Measurements from ENCODE around the gene PTPRC.

Gene PTPRC

DNA sequence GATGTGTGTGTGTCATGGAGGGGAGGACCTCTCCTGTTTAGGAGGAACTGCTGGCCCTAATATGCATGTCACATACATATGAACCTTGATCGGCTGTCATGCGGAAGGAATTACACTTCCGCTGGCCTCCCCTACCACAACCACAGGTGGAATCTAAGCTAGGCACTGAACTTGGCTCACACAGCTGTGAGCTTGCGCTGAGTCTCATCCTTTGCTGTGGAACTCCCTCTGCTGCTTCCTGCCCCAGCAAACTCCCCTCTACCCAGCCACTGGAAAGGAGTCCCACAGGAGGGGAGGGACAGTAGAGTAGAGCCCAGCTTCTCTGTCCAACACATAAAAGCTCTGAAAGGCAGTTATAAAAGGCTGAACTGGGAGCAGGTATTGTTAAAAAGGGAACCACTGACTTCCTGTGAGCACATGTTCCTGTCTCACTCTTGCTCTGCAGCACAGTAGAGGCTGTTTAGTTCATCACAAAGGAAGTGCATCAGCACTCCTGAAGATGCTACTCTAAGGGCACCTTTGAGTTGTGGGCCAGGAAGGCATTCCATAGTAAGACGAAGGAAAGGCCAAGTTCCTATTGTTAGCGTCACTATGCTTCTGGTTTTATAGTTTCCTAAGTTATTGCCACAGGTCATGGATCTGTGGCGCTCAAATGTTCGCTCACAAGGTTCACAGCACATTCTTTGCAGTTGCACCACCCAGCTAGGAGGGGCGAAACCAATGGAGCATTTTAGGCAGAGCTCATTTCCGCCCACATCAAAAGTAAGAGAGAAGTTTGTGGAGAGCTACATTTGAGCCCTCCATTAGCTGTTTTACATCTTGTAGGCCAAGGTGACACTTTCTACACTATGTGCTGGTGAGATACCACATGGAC lies 17.7 kb upstream of the PTPRC start:
- no peak for DNase-seq

DNA sequence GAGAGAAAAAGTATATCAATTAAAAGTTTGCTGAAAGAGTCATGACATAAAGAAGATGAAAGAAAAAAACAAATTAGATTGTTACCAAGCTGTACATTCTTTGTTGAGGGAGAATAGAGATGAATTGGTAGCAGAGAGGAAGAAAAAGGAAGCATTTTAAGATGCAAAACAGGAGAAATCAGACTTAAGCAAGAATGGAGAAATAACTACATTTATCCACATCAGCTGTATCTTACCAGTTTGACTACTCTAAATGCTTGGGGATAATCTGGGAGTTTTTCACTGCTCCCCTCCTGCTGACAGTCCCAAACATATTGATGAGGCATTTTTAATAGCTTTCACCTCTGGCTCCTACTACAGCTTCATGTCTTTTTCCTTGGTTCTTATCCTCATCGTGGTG lies 16.8 kb upstream of the PTPRC start:
- no peak for DNase-seq

DNA sequence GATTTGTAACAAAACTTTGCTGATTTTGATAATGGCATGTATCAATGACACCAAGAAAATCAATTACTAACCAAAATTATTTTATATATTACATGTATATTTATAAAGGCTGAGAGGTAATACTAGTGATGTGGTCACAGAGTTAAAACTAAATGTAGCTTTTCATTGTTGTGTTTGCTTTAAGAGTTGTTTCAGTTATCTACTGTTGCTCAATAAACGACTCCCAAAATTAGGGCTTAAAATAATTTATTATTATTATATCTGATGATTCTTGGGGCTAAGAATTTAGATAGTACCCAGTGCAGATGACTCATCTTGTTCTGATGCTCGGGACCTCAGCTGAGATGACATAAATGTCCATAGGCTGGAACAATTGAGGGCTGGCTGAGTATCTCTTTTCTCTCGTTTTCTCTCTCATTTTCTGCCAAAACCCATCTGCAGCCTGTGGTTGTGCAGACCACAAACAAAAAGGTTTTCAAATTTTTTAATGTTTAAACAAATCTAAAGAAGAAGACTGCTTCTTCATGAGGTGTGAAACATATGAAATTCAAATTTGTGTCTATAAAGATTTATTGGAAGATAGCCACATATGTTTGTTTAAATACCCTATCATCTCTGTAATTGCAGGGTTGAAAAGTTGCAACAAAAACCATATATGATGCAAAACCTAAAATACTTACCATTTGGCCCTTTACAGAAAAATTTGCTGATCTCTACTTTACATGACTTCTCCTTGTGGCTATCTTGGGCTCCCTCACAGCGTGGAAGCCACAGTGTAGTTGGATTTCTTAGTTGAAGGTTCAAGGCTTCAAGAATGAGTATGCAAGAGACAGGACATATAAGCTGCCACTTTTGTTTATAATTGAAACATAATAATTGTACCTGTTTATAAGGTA lies 14.8 kb upstream of the PTPRC start:
- no peak for DNase-seq

DNA sequence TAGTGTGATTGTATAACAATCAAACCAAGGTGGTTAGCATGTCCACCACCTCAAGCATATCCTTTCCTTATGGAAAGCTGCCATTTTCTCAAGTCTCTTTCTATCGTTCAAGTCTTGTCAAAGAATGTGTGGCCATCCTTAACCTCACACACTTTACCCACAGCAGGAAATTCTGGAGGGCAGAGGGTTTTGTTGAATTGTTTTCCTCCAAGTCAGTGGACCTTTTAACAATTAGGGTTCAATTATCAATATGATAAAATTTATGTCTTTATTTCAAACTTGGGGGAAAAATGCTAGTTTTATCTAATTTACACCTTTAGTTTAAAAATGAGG lies 14.2 kb upstream of the PTPRC start:
- no peak for DNase-seq

DNA sequence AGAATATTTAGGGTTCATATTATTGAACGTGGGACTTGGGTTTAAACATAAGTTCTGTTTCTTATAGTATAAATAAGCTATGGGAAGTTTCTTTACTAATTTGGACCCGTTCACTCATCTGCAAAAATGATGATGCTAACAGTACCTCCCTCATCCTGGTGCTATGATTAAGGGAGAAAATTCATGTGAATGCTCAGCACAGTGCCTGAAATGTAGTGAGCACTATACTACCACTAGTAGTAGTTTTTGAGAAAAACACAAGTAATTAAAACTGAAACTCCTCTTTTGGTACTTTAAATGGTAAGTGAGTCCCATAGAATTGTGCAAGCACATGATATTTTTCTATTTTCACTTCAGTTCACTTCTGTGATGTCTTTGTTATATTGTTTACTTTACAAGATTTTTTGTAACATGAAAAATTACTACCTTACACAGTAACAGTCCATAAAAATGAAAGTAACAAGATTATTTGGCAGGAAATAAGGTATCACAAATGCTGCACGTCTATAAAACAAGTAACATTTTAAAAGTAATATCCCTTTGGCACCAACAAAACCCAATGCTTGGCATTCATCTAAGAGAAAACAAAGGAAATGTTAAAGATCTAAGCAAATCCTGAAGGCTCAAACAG lies 11.3 kb upstream of the PTPRC start:
- no peak for DNase-seq

DNA sequence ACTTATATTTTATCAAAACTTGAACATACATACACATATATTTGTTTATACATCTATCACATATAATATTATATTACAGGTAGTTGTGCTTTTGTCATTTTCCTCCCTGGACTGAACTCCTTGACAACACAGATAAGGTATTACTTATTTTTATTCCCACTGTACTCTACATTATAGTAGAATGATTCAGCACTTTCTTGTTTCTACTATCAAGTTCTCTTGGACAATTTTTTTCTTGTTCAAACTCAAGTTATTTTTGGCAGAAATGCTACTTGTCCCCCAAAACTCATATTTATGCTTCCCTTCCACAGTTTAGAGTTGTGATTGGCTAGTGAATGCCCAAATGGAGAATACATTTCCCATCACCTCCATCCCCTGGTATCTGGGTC lies 10.8 kb upstream of the PTPRC start:
- DNase-seq = no peak

DNA sequence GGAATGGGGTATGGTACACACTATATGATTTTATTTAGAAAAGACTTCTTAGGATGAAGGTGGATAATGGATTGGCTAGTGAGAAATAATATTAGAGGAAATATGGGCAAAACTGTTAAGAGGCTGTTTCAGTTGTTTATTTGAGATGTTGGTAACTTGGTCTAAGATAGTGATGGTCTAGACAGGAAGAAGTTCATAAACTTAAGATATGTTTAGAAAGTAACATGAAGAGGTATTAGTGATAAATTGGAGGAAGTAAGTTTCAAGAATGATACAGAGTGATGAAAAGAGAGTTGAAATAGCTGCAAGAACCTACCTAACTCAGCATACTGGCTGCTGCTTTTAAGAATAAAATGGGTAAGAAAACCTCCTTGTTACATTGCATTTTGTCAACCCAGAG lies 9.2 kb upstream of the PTPRC start:
- no peak for DNase-seq

DNA sequence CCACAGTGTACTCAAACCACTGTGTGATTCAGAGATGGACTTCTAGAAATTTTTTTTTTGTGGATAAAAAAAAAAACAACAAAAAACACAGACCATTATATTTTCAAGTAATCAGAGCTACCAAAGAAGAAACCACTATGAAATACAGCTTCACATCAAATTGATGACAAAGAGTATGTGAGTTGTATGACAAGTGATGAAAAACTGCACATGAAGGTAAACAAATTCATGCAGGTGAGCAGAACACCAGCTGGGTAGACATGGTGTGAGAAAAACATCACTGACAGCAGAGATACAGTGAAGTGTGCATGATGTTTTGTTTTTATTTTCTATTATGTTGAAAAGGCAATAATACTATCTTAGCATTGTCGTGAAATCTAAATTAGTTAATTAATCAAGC lies 8.0 kb upstream of the PTPRC start:
- no peak for DNase-seq

DNA sequence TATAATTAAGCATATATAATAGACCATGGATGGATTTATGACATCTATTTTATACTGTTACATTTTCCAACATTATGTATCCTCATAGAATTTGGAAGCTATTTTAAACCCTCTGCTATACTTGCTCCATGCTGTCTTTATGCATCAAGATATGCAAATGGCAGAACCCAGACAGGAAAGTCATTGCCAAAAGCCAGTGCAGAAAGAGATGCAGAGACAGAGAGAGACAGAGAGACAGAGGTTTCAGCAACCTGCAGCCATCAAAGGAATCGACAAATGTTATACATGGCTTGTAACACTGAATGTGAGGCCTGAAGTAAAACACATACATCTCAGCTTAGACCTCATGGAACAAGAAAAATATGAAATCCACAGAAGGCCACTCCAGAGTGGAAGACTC lies 7.5 kb upstream of the PTPRC start:
- DNase-seq = no peak

DNA sequence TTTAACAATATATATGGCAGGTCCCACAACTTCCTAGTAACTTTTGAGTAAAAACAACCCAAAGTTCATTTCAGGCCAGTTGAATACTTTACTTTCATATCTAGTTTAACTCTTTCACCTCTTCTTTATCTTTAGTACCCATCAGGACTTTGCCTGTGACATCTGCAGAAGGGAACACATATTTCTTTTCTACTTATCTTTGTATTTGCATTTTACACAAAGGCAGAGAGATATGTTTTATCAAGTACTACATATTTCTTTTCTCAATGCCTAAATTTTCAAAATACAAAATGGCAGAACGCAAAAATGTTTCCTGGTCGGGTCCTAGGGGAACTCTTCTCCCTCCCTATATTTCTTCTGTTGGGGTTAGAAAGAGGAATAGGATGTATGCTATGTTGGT lies 6.8 kb upstream of the PTPRC start:
- no peak for DNase-seq

DNA sequence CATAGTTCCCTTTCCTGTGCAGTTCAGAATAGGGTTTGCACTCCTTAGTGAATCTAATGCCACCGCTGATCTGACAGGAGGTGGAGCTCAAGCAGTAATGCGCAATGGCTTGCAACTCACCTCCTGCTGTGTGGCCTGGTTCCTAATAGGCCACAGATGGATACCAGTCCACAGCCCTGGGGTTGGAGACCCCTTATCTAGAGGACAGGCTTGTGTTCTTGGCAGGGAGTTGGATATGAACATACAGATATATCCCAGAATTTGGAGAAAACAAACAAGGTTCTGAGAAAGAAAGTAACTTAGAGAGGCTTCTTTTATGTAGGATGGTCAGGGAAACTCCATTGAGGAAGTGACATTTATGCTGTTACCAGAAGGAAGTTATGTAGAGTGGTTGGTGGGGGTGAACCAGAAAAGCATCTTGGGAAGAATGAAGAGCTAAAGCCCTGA lies 5.1 kb upstream of the PTPRC start:
- DNase-seq = no peak

DNA sequence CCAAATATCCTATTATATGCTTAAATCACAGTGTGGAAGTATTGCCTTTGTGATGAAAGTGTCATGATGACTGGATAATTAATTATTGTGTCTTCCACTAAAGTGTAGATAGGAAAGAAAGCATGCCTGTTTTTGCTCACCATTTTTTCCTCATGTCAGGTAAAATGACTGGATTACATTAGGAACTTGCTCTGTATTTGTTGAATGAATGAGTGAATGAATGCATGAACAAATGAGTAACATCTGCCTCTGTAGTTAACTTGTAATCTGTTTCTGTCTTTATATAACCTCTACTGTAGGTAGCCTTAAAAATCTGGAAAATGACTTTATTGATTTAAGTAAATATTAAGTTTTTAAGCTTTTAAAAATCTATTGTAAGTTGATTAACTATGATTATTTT lies 2.9 kb upstream of the PTPRC start:
- no peak for DNase-seq

DNA sequence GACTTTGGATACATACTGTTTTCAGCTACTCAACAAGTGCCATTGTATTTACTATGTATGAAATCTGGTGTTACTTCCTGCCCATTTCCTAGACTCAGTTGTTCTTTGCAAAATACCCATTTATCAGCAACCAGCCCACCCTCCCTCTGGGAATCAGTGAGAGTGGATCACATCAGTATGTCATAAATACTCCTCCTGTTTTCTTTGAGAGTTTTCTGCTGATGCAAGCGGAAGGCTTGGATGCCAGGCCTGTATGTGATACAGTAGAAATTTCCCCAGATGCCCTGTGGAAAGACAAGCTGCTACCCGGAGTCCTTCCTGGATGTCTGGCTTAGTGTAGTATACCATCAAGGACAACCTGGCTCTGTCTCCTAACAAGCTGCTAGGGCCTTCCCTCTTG lies 2.4 kb upstream of the PTPRC start:
- DNase-seq = no peak

DNA sequence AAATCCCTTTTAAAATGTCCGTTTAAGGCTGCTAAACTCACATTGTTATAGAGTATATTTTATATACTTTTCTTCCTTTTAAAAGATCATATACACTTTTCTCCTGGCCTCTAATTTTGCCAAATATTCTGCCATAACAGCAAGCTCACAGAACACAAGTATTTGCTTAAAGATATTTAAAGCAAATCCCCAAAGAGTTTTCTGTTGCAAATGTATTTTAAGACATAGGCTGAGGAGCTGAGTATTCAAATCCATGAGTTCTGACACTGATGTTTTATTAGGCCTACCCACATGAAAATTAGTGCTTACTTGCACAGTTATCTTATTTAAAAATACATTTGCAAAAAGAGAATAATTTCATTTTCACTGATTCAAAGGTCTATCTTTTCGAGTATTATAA lies 1.7 kb upstream of the PTPRC start:
- no peak for DNase-seq

DNA sequence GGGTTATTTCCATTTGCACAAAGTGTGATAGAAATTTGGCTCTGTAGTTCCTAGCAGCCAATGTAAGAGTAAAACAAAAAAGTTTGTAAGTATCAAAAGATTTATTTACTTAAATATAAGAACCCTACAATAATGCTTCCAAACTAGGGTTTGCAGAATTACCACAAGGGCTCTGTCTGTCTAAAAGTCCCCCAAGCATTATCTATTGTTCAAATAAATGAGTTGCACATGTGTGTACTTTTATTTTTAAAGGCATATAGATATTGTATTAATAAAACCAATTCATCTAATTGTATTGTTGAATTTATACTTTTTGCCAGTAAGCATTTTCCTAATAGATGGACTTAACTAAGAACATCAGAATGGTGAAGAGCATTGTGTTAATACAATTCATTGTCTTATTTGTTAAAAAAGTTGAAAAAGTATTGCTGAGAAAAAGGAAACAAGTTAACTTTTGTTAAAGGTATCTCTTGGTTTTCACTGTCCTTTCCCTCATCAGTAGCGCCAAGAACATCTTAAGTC lies 863 bp upstream of the PTPRC start:
- DNase-seq = no peak

DNA sequence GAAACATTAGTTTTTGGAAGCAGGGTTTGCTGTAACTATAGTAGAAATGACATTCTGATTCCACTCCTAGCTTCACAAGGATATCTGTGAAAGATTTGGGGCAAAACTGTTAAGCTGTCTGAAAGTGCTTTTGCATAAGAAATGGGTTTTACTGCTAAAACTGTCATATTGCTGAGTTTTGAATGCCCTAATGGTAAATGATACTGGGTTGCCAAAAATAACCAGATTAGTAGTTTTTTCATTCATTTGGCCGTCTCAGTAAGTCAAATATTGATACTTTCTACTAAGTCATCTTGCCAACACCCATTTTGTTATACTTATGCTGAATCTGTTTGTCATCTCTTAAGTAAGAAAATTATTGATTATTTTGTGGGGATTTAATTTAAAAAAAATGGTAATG lies 399 bp upstream of the PTPRC start:
- DNase-seq = no peak

DNA sequence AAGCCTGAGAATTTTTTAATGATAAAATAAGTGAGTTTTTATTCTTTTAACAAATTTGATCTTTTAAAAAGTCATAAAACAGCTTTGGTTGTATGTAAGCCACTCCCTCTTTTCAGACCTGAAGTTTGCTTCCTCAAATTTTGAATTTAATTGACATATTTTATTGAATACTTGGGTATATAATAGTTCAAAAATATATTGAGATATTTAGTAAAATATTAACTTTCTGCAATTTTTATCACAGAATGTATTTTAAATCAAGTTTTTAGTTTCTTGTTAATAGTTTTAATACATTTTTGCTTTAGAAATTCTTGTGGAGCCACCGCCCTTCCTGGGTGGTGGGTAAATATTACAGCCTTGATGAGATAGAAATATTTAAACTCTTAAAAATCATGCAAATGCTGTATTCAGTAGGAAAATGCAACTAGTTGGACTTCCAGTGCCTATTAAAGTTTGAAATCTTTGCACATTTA lies 867 bp downstream of the PTPRC start:
- DNase-seq = no peak

DNA sequence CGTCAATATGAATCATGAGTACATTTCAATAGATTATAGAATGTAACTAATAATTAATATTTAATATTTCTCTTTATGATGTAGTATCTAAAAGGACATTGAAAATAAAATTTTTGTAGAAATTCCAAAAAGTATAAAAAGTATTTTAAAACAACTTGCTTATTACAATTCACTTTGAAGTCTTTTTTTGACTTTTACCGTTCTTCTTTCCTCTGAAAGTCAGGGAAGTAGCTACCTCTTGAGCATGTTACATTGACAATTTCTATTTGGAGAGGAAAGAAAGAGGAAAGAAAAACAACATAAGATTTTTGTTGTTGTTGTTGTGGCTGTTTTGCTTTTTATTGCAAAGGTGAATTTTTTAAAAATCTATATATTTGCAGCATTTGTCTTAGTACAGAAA lies 1.3 kb downstream of the PTPRC start:
- DNase-seq = no peak

DNA sequence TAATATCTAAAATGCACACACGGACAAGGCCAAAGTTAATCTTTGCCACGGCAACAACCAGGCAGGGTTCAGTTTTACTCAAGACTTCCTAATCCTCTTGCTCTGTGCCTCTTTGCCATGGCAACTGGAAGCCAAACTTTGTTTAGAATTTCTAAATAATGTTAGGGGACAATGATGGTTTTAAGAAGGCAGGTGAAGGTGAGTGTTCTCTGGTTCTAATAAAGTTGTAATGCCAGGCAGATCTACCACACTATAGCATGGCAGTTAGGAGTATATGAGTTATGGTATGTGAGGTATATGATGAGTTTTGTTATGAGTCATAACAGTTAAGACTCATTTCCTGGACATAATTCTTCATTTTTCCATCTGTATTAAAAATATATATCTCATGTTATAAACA lies 2.7 kb downstream of the PTPRC start:
- DNase-seq = no peak

DNA sequence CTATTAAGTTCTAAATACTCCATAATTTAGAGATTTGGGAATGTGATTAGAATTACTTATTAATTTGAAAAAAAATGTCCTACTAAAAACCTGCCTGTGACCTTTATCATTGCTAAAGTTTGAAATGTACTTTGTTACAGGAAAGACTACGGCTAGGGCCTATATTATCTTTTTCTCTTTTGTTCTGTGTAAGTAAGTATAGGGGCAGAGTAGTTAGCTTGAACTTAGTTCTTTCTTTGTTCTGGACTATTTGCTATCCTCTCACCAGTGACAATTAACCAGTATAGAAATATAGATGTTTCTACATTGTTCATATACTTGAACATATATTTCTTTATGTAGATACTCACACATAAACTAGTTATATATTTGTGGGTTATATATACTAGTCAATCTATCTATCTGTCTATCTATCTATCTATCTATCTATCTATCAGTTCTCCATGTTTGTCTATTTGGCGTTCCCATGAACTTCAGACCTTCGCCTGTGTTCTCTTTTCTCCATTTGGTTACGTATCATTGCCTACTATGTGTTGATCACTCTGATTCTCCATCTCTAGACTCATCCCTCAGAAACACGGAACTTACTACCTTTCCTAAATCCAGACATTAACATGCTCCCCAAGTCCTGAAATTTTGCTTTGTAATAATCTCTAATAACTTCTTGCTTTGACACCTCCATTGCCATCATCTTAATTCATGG lies 3.3 kb downstream of the PTPRC start:
- no peak for DNase-seq

DNA sequence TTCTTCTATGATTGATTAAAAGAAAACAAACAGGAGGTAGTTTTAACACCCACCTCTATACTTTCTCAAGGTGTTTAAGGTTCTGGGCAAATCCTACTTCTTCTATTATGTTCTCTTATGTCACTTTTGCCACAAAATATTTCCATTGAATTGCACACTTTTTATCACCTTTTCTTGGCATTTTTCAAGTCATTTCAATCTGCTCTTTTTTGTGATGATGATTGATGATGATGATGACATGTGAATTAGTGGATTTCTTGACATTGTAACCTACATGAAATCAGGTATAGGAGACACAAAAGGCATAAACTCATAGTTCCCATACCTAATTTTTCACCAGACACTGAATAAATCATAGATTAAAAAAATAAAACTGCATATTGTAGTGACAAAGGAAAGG lies 4.1 kb downstream of the PTPRC start:
- DNase-seq = no peak

DNA sequence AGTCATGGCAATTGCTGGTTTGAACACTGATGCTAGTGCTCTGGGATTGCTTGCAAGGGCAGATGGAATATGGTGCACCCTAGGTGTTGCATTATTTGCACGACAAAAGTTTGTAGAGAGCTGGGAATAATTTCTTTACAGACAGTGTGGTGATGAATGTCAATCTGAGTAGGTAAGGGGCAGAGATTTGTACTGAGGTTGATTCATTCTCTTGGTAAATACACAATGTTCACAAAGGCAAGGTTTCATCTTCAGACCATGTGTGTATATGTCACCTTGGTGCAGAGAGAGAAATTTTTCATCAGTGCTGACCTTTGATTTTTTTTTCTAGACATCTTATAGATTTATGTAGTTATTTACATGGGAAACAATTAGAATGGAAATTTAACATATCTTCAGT lies 5.0 kb downstream of the PTPRC start:
- no peak for DNase-seq

Data from right kidney (tissue), 1 donor.